Activated CD8-positive, alpha-beta memory T cell treated with anti-CD3 and anti-CD28 coated beads for 24 hours (primary cell): ENCODE data around the gene C15orf39.
"Not testable (repeated sequence)": the region's sequence is repeated elsewhere in the genome, so short reads cannot be mapped to it uniquely, and the experiment has no call there.

Experiments used
- DNase-seq: peaks from one replicate; pipeline ENCODE4 v3.0.0-alpha.2; 2020

The C15orf39 gene

DNA sequence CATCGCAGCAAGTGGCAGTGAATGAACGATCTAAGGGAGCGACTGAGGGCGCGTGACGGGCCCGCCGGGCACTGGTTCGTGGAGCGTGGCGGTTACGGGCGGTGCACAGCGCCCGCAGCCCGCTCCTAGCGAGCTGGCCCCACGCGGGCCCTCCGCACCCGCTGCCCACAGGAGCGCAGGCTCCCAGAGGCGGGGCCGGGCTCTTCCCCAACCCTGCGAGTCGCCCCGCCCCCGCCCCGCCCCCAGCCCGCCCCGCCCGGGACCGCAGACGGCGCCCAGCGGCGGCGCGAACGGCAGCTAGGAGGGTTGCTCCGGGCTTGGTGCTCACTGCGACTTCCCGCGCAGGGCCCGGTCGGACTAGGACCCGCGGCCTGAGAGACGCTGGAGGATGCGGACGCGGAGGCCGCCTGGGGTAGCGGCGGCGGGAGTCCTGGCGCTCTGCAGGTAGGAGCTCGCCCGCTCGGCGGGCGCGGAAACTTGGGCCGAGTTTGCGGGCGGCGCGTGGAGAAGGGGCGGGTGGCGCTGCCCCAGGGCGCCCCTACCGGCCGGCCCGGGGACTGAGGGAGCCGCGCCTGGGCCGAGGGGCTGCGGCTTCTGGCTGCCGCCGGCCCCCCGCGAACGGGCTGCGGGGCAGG lies at the start of gene C15orf39:
TSS of gene C15orf39 (plus strand) at position 267 of the 635 bp plus-strand sequence. CDS start 4,167 bp downstream, outside the sequence.
- DNase-seq, result peak; percentile 94

DNA sequence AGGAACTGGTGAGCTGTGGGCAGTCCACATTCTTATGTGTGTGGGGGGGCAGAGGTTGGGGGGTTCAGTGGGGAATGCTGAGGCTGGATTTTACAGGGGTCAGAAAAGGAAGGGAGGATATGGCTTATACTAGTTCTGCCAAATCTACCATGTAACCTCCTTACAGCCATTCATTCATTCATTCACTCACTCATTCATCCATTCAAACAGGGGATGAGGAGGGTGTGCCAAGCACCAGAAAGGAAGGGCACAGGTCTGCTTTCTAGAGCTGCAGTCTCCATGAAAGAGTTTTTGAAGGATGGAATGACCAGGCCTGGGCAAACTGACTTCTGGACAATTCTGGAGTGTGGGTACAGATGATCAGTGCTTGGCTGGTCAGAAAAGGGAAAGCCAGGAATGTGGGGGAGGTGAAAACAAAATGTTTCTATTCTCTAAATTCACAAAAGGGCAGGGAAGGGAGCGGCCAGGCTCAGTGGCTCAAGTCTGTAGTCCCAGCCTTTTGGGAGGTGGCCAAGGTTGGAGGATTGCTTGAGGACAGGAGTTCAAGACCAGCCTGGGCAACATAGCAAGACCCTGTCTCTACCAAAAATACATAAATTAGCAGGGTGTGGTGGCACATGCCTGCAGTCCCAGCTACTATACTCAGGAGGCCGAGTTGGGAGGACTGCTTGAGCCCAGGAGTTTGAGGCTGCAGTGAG lies 49.2 kb upstream of the C15orf39 start:
- DNase-seq, result no peak

GRCh38 chr15:75153087-75153486 lies 48.6 kb upstream of the C15orf39 start:
- DNase-seq, result no peak

DNA sequence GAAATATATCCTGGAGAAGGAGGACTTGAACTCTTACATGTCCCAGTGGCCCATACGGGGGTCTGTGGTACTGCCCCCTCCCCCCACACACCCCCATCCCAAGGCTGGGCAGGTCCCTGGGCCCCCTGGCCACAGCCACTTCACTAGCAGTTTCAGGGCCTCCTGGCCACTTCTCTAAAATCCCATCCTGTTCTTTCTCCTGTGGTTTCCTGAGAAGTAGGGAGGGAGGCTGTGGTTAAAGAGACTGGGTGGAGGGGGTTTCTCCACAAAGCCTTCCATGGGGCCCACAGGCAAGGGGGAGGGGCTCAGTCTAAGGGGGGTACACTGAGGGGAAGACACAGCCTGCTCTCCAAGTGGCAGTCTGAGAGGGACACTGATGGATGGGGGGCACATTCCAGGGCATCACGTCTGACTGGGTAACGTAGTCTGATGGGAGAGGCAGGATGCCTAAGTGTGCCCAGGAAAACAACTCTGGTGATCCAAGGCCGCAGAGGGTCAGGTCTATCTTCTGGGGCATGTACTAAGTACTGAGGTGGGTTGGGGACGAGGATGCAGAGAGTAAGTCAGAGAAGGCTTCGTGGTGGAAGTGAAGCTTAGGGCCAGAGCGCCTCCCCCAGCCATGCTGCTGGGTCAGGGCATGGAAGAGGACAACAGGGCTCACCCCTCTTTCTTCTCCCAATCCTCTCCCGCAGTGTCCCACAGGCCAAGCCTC lies 48.0 kb upstream of the C15orf39 start:
- no peak for DNase-seq

- no peak for DNase-seq
These were observed 47.1 kb upstream of the C15orf39 start for GRCh38 chr15:75154461-75155062.

DNA sequence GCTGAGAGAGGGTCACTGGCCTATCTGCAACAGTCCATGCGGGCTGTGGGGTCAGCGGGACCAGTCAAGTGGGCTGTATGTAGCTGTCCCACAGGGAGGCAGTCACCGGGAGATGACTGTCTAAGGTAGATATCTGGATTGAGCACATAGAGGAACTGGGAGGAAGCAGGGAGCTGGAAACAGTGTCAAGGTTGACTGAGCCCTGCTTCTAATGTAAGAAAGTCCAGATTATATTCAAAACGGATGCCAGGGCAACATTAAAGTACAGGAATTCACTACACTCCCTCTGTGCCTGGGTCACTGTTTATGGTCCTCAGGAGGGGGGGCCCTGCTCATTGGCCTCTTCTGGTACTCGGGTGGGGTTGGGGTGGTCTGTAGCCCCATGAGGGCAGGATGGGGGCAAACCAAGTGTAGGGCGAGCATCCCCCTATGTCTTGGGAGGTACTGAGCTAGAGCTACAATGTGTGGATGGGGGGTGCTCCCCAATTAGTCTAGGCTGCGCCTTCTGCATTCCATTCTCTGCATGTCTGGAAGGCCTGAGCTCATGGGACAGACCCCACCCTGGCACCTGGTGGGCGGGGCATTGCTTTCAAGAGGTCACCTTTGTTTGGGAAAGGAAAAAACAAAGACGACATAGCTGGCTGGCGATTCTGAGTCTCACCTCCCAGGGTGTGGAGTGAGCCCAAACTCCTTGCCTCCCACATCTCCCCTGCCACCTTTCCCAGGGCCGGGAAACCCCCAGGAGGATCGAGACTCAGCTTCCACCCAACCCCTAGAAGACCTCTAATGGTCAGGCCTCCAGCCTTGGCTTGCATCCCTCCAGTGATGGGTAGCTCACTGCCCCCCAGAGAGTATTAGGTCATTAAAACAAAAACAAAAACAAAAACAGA lies 45.1 kb upstream of the C15orf39 start:
- no peak for DNase-seq

DNA sequence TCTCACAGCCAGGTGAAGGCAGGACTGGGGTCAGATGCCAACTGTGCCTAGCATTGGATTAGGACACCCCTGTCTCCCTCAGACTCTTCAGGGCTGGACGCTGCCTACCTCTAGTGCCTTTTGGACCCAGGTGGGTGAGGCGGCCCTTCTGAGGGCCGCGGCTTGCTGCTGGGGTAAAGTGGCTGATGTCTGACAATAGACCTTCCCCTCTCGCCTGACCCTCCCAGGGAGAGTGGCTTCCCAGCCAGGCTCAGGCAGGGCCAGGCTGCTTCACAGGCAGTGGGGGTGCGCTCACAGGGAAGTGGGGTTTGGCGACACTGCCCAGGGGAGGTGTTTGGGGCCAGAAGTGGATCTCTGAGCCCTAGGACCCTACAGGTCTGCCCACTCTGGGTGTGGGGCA lies 43.3 kb upstream of the C15orf39 start:
- no peak for DNase-seq

DNA sequence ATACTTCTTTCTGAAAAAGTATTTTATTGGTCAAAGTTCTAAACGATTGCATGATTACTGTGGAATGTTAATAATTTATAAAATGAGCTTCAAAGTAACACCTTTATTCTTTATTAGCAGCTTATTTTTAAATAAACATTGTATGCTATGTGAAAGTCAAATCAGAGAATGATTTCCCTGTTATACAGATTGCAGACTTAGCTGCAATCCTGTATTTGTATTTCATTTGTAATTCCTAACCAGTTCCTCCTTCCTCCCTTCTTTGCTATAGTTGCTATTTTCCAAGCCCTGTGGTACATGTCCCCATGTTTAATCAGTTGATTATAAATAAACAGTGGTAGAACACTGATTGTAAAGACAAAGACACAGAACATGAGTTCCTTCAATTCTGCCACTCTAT lies 42.4 kb upstream of the C15orf39 start:
- DNase-seq, result no peak

DNA sequence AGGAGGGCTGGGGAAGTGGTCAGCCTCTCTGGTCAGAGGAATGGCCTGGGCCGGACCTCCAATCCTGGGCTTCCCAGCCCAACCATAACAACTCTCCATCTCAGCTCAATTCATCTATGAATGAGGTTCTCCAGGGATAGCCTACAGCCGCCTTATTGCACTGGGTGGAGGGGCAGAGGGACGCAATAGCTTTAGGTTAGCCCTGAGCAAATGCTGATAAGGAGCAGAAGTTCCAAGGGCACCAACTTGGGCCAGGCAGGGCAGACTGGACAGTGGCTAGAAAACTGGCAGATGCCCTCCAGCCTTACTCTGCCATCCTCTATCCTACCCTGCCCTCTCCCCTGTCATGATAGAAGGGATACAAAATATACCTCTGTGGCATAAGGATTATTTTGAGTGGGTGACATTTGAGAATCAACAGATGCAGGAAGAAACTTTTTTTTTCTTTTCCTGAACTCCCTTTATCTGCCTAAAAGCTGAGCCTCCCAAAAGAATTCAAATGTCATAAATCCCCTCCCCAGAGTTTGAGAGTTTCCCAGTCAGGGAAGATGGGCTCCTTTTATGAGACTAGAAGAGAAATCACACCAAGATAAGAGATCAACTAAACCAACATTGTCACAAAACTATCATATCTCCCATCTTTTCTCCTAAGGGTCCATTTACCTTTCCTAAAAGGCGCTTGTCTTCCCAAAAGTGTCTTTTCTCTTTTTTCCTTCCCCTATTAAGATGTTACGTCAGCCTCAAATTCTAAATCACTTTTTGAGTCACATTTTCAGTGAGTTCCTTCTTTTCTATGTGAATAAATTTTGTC lies 40.4 kb upstream of the C15orf39 start:
- DNase-seq, result no peak

- DNase-seq, result no peak
These were observed 39.7 kb upstream of the C15orf39 start for GRCh38 chr15:75161917-75162414.

DNA sequence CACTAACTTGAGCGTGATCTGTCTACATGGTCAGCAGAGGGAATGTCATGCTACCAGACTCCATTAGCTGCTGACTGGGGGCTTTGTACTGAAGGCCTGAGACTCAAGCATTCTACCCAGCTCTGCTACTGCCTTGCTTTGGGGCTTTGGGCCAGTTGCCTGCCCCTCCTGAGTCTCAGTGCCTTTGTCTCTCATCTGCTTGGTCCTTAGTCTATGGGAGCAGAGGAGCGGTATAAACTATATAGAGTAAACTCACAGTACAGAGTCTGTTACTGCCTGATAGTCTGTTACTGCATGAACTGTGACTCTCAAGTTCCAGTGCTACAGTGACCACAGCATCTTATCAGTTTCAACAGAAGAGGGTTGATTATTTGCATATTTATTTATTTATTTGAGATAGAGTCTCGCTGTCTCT lies 38.5 kb upstream of the C15orf39 start:
- no peak for DNase-seq

GRCh38 chr15:75164625-75165350 lies 36.9 kb upstream of the C15orf39 start:
- no peak for DNase-seq

- not testable (repeated sequence) for DNase-seq
These were observed 35.1 kb upstream of the C15orf39 start for GRCh38 chr15:75166489-75167063.

DNA sequence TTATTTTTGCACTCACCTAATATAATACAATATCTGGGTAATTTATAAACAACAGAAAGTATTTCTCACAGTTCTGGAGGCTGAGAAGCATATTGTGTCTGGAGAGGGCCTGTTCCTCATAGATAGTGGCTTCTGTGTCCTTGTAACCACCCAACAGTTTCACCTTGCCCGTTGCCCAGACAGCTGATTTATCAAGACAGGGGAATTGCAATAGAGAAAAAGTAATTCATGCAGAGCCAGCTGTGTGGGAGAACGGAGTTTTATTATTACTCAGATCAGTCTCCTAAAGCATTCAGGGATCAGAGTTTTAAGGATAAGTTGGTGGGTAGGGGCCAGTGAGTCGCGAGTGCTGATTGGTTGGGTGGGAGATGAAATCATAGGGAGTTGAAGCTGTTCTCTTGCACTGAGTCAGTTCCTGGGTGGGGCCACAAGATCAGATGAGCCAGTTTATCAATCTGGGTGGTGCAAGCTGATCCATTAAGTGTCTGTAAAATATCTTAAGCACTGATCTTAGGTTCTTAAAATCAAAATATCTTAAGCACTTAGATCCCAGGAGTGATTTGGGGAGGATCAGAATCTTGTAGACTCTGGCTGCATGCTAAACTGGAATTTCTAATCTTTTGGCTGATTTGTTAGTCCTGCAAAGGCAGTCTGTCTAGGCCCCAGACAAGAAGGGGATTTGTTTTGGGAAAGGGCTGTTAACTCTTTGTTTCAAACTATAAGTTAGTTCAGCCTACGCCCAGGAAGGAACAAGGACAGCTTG lies 33.9 kb upstream of the C15orf39 start:
- DNase-seq, result no peak

- no peak for DNase-seq
These were observed 33.3 kb upstream of the C15orf39 start for GRCh38 chr15:75168374-75168773.

DNA sequence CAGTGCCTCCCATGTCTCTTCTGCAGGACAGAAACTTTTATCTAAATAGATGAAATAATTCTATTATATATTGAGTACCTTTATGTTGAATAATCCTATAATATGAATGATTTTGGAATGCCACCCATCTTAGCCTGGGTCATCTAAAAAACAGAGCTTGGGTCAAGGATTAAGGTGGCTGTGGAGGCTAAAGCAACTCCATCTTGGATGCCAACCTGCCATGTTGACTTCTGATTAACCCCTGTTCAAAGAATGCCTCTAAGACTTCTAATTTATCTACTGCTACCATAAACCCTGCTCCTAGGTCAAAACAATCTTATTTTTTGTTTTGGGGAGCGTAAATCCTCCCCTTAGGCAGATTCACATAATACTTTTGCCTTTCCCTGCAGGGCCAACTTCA lies 31.5 kb upstream of the C15orf39 start:
- no peak for DNase-seq

DNA sequence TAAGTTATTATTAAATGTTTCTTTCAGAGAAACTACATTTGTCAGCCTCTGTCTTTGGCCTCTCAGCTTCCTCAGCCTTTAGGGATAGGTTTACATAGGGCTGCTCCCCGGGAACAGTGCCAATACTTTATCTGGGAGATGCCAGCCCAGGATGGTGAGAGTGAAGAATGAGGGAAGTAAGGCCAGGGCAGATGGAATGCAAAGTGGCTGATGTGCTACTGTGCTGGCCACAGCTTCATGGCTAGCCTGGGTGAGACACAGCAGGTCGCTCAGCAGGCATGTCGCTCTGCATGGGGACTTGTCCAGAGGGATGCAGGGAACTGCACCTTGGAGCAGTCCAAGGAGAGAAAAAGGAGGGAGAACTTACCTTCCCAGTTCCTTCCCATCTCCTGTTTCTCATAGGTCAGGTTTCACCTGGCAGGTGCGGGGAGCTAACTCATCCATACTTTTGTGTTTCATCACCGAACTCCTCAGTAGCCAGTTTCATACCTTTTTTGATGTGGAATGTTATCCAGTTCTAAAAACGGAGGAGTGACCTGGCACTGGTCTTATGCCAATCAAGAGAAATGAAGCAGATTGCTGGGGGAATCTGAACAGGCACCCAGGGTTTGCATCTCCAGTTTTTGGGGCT lies 30.9 kb upstream of the C15orf39 start:
- no peak for DNase-seq

DNA sequence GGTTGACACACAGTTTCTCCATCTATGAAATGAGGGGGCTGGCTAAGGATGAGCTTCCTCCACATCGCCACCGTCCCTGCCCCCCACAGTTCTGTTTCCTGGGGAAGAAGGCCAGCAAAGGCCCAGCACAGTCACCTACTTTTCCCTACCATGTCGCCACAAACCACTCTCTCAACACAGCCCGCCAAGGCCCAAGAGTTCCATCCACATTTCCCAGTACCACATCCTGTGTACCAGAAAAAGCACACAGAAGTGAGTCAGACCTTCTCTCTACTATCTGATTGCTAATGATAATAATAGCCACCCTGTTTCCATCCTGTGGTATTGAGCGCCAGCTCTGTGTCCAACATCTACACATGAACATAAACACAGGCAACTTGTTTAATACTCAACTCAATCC lies 30.3 kb upstream of the C15orf39 start:
- no peak for DNase-seq

GRCh38 chr15:75172284-75172820 lies 29.3 kb upstream of the C15orf39 start:
- DNase-seq, result no peak
